GM10266 (cell line): ENCODE data around the gene CKAP5.

Source experiments
- DNase-seq: peaks from one replicate; pipeline ENCODE4 v3.0.0; 2012; ENCODE audit errors: extremely low spot score
- CTCF ChIP-seq: IDR thresholded peaks from 2 replicates; pipeline ENCODE4 v1.5.1; 2012; ENCODE audit warnings: mild to moderate bottlenecking, low read depth; ENCODE audit not compliant: control insufficient read depth, insufficient read depth; ENCODE audit errors: missing control alignments

CKAP5 gene

GRCh38 chr11:46698597-46698996 lies 147.5 kb downstream of the CKAP5 start:
- no peak for DNase-seq

GRCh38 chr11:46697723-46698122 lies 148.4 kb downstream of the CKAP5 start:
- no peak for DNase-seq
- no peak for TF ChIP-seq CTCF

More at GRCh38 chr11:46698597-46698996, 147.5 kb downstream of the CKAP5 start:
- no peak for TF ChIP-seq CTCF

GRCh38 chr11:46697303-46697702 lies 148.8 kb downstream of the CKAP5 start:
- no peak for DNase-seq
- TF ChIP-seq CTCF = no peak

- TF ChIP-seq CTCF = no peak
- DNase-seq = no peak
These were observed 149.9 kb downstream of the CKAP5 start for GRCh38 chr11:46696212-46696558.

- TF ChIP-seq CTCF = no peak
- no peak for DNase-seq
These were observed 150.5 kb downstream of the CKAP5 start for GRCh38 chr11:46695345-46696211.

- no peak for TF ChIP-seq CTCF
- DNase-seq = no peak
These were observed 151.5 kb downstream of the CKAP5 start for GRCh38 chr11:46694607-46695006.

GRCh38 chr11:46694072-46694471 lies 152.0 kb downstream of the CKAP5 start:
- no peak for TF ChIP-seq CTCF
- DNase-seq = no peak
